Measurements from ENCODE around the gene RIMS4. TPM values are rescaled to one million over a fixed set of nuclear protein-coding genes. Genes with fewer than 3 reads are reported as not detected.

Gene RIMS4
- total RNA-seq, 1 experiment from 2014 or later, result 16.3 TPM

DNA sequence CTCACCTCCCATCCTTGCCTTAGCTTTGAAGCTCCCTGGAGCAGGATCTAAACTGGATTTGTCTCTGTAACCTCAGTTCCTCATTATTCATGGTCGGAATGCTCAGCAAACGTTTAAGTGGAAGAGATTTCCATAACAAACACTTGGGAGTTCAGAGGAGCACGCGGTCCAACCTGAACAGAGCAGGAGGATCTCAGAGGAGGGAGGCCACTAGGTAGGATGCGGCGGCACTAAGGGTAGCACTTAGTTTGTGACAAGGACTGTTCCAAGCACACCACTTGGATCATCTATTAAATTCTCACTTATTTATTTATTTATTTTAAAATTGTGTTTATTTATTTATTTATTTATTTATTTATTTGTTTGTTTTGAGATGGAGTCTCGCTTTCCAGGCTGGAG lies 108.5 kb downstream of the RIMS4 start:
- Histone ChIP-seq H2BK20ac (ENCODE audit: low read depth, low read length, poor library complexity, severe bottlenecking) (no peak overlapping the region), H2BK15ac (ENCODE audit: low read depth, low read length) (no peak overlapping the region), H3K4ac (ENCODE audit: low read depth, low read length) (no peak overlapping the region), H3K14ac (ENCODE audit: insufficient read depth, low read length) (no peak overlapping the region), H4K91ac (ENCODE audit: insufficient read length, low read depth, low read length) (no peak overlapping the region), H2AK5ac (ENCODE audit: insufficient read length, low read length) (no peak overlapping the region), H3K9ac (ENCODE audit: extremely low read depth, insufficient read length, low read length) (no peak overlapping the region), H2BK5ac (ENCODE audit: insufficient read length, low read length) (no peak overlapping the region), H3K23ac (ENCODE audit: insufficient read length, low read depth, low read length) (no peak overlapping the region), H4K20me1 (ENCODE audit: control insufficient read depth, insufficient read depth, insufficient read length) (no peaks in the 10 kb centered on the region), H3K27ac (ENCODE audit: insufficient read length, low read depth, low read length) (no peak overlapping the region), H2BK120ac (ENCODE audit: low read depth, low read length, poor library complexity, severe bottlenecking) (no peak overlapping the region), H2BK12ac (ENCODE audit: insufficient read length, low read depth, low read length) (no peak overlapping the region), H3K4me1 (ENCODE audit: insufficient read depth, low read length) (peaks cover 6% of the 10 kb centered on the region; the same call in 1 of the 2 replicates), H3K23me2 (ENCODE audit: insufficient read length, low read depth, low read length, poor library complexity, severe bottlenecking) (no peaks in the 10 kb centered on the region), H3K4me2 (ENCODE audit: insufficient read depth, insufficient read length, low read length) (no peak overlapping the region), H4K8ac (replicated peaks; ENCODE audit: insufficient read length, low read depth, low read length) (no peak overlapping the region), H4K5ac (ENCODE audit: insufficient read length, low read depth, low read length) (no peak overlapping the region), H3T11ph (ENCODE audit: low read length) (no peak overlapping the region), H2AFZ (ENCODE audit: low read length) (no peak overlapping the region), H3K18ac (ENCODE audit: insufficient read length, low read depth, low read length) (no peak overlapping the region), H3K56ac (ENCODE audit: insufficient read length, low read depth, low read length) (no peak overlapping the region), H3K79me2 (ENCODE audit: insufficient read depth, low read length) (no peaks in the 10 kb centered on the region), H3K27me3 (ENCODE audit: insufficient read depth, low read length) (no peaks in the 10 kb centered on the region), H3K9me3 (ENCODE audit: control insufficient read depth, low read depth, low read length) (no peaks in the 10 kb centered on the region), H3K79me1 (ENCODE audit: insufficient read depth, low read depth, low read length, poor library complexity, severe bottlenecking) (no peaks in the 10 kb centered on the region)
- peaks cover 16 to 28% of the 10 kb centered on the region in 2 experiments for H3K4me1 Mint-ChIP-seq
- DNase-seq, result no peak
- H3K4me3 Mint-ChIP-seq, result peak overlapping the region in 1 of 2 experiments; percentile 40; a peak in 1 of 5 replicates
- H3K27ac Mint-ChIP-seq, result peak overlapping the region in 2 of 3 experiments; percentile 66 to 79; a peak in 4 of 7 replicates
- WGBS (ENCODE audit: extremely low coverage, insufficient read length, low lambda C conversion rate), result no CpG with 5 or more reads among the region's 7 CpGs
- H3K36me3 Mint-ChIP-seq (ENCODE audit: insufficient read depth in 1 of 3, low read depth in 3 of 3), result no peaks in the 10 kb centered on the region; a peak in 1 of 7 replicates
- H3K27me3 Mint-ChIP-seq (ENCODE audit: low read depth), result peaks cover 5% of the 10 kb centered on the region
- TF ChIP-seq, protein P1, sequence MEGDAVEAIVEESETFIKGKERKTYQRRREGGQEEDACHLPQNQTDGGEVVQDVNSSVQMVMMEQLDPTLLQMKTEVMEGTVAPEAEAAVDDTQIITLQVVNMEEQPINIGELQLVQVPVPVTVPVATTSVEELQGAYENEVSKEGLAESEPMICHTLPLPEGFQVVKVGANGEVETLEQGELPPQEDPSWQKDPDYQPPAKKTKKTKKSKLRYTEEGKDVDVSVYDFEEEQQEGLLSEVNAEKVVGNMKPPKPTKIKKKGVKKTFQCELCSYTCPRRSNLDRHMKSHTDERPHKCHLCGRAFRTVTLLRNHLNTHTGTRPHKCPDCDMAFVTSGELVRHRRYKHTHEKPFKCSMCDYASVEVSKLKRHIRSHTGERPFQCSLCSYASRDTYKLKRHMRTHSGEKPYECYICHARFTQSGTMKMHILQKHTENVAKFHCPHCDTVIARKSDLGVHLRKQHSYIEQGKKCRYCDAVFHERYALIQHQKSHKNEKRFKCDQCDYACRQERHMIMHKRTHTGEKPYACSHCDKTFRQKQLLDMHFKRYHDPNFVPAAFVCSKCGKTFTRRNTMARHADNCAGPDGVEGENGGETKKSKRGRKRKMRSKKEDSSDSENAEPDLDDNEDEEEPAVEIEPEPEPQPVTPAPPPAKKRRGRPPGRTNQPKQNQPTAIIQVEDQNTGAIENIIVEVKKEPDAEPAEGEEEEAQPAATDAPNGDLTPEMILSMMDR (conservative IDR thresholded peaks at IDR 0.05), result no peak
- H3K9me3 Mint-ChIP-seq, result no peaks in the 10 kb centered on the region

Other genes starting within 250 kb of the RIMS4 start
- 23.0 and 27.0 TPM in 2 replicates for gene PKIG, start 228.0 kb downstream of the RIMS4 start, total RNA-seq (2021)
- gene ADA, start 158.8 kb downstream of the RIMS4 start, total RNA-seq (2021), result 19.2 and 22.0 TPM in 2 replicates
- not detected in 2 replicates for gene CCN5, start 95.2 kb downstream of the RIMS4 start, total RNA-seq (2021)
- gene KCNK15, start 64.7 kb downstream of the RIMS4 start, total RNA-seq (2021), result 0.33 and 0.39 TPM in 2 replicates
- 203 and 204 TPM in 2 replicates for gene YWHAB, start 75.2 kb upstream of the RIMS4 start, total RNA-seq (2021)
- 83.5 and 92.0 TPM in 2 replicates for gene PABPC1L, start 99.5 kb upstream of the RIMS4 start, total RNA-seq (2021)
- gene TOMM34, start 149.9 kb upstream of the RIMS4 start, total RNA-seq (2021), result 37.5 and 40.1 TPM in 2 replicates
- 41.3 and 43.0 TPM in 2 replicates for gene STK4, start 156.0 kb upstream of the RIMS4 start, total RNA-seq (2021)

Measured in H9 (cell line).